HL-60/S4 treated with phorbol 12-myristate 13-acetate at 8.2 ng/mL for 4 days and 3 days (cell line): Measurements from ENCODE around the gene HOXA13.

Source experiments
- in situ Hi-C: fragments of 300-500 bp; cut with MboI; formaldehyde crosslinking; loops from 2 replicates; pipeline ENCODE4 v1.15.0; 2022; ENCODE audit warnings: low sequenced_read_pairs

The HOXA13 gene

GRCh38 chr7:27161721-27162560 is 38.0 kb downstream of the HOXA13 start:
- in situ Hi-C loops, result no loop called here

GRCh38 chr7:27161214-27161720 is 38.6 kb downstream of the HOXA13 start:
- in situ Hi-C loops, result no loop called here

- in situ Hi-C loops, result no loop called here
Observed at GRCh38 chr7:27160546-27161213, 39.2 kb downstream of the HOXA13 start.

- in situ Hi-C loops, result no loop called here
Observed at GRCh38 chr7:27160145-27160545, 39.7 kb downstream of the HOXA13 start.

- in situ Hi-C loops, result no loop called here
Observed at GRCh38 chr7:27159266-27160144, 40.4 kb downstream of the HOXA13 start.

GRCh38 chr7:27158436-27159265 is 41.2 kb downstream of the HOXA13 start:
- in situ Hi-C loops, result no loop called here

- in situ Hi-C loops, result no loop called here
Observed at GRCh38 chr7:27157702-27158431, 42.0 kb downstream of the HOXA13 start.

- in situ Hi-C loops, result no loop called here
Observed at GRCh38 chr7:27156916-27157701, 42.8 kb downstream of the HOXA13 start.

- in situ Hi-C loops, result no loop called here
Observed at GRCh38 chr7:27156508-27156898, 43.4 kb downstream of the HOXA13 start, which contains the start of gene HOXA7. Gene HOXA7, minus strand, starts transcription at chr7:27156675. Its CDS starts 130 bp downstream, at chr7:27156545.

- in situ Hi-C loops, result no loop called here
Observed at GRCh38 chr7:27155816-27156507, 43.9 kb downstream of the HOXA13 start.

GRCh38 chr7:27154901-27155815 is 44.7 kb downstream of the HOXA13 start:
- in situ Hi-C loops, result no loop called here

GRCh38 chr7:27154369-27154768 is 45.5 kb downstream of the HOXA13 start:
- in situ Hi-C loops, result no loop called here

- in situ Hi-C loops, result no loop called here
Observed at GRCh38 chr7:27153526-27153925, 46.4 kb downstream of the HOXA13 start.

GRCh38 chr7:27152816-27153442 is 47.0 kb downstream of the HOXA13 start:
- in situ Hi-C loops, result no loop called here

GRCh38 chr7:27151931-27152815 is 47.7 kb downstream of the HOXA13 start, which contains the start of gene HOXA3:
Gene HOXA3, minus strand, starts transcription at chr7:27152583. Its CDS starts 41,943 bp downstream, at chr7:27110640.
- in situ Hi-C loops, result no loop called here
